ENCODE measurements around the gene GRM7.

- TF ChIP-seq CTCF (IDR thresholded peaks at IDR 0.05 in 8 of 11, conservative IDR thresholded peaks at IDR 0.05 in 3 of 11) (no peak), POLR2A (IDR thresholded peaks at IDR 0.05) (no peak), POLR2AphosphoS5 (IDR thresholded peaks at IDR 0.05) (no peak)
Measured at GRCh38 chr3:7293286-7293685, 432.4 kb downstream of the GRM7 start.
